ENCODE results near the gene FOXA3.

- no peak for TF ChIP-seq POLR2A (IDR thresholded peaks at IDR 0.05; ENCODE audit: low read length)
- TF ChIP-seq GATA1 (IDR thresholded peaks at IDR 0.05; ENCODE audit: low read depth, low read length) = no peak
These were observed 10.5 kb downstream of the FOXA3 start for GRCh38 chr19:45874620-45874966.

All from erythroblast (primary cell).